DMS114 treated with DMSO at 0.1 percent for 48 hours (cell line): Measurements from ENCODE around the gene IL23R.
"Not testable (repeated sequence)": the region's sequence is repeated elsewhere in the genome, so short reads cannot be mapped to it uniquely, and the experiment has no call there.

Source experiments
- DNase-seq: peaks from one replicate; lab custom pipeline; 2025; ENCODE audit not compliant: unreplicated experiment; lab: John Stamatoyannopoulos, UW

The IL23R gene, protein sequence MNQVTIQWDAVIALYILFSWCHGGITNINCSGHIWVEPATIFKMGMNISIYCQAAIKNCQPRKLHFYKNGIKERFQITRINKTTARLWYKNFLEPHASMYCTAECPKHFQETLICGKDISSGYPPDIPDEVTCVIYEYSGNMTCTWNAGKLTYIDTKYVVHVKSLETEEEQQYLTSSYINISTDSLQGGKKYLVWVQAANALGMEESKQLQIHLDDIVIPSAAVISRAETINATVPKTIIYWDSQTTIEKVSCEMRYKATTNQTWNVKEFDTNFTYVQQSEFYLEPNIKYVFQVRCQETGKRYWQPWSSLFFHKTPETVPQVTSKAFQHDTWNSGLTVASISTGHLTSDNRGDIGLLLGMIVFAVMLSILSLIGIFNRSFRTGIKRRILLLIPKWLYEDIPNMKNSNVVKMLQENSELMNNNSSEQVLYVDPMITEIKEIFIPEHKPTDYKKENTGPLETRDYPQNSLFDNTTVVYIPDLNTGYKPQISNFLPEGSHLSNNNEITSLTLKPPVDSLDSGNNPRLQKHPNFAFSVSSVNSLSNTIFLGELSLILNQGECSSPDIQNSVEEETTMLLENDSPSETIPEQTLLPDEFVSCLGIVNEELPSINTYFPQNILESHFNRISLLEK

DNA sequence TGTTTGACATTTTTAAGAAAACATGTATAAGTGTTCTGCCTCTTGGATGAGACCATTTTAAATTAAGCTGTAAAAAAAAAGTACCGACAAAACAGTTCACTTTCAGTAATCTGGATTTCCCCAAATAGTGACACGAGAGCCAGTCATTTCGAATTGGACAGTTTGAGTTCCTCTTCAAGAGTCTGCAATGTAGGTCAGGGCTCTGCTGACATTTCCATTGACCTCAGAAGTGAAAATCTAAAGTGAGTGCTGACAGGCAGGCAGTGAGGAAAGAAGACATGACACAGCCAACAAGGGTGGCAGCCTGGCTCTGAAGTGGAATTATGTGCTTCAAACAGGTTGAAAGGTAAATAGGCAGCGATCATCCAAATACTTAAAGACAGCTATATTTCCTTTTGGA is at the start of gene IL23R:
Gene IL23R, plus strand, starts transcription at position 259 of the 400 bp plus-strand sequence. CDS start 1,667 bp downstream, outside the sequence.
- DNase-seq: no peak

DNA sequence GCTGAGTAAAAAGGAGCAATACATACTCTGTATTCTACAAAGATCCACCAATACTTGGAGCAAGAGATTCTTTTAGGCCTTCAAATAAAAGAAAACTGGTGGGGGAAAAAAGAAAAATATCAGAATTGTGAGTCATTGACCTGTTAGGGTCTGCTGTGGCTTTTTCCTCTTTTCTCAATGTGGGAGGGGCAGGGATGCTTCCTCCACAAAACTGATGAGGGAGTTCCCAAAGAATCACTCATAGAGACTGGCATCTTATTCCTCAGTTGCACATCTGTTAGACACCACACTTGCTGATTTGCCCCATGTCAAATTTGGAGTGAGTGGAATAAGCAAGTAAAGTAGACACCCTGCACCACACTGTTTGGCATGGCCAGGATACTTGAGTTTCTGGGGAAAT is 48.1 kb upstream of the IL23R start:
- no peak for DNase-seq

DNA sequence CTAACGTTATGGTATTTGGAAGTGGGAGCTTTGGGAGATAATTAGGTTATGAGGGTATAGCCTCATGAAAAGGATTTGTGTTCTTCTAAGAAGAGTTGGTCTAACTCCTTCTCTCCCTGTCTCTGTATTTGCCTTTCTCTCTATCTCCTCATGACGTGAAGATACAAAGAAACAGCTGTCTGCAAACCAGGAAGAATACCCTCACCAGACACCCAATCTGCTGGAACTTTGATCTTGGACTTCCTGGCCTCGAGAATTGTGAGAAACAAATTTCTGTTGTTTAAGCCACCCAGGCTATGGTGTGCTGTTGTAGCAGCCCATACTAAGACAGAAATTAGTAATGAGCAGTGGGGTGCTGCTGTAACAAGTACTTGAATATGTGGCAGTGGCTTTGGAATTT is 47.6 kb upstream of the IL23R start:
- DNase-seq: no peak

DNA sequence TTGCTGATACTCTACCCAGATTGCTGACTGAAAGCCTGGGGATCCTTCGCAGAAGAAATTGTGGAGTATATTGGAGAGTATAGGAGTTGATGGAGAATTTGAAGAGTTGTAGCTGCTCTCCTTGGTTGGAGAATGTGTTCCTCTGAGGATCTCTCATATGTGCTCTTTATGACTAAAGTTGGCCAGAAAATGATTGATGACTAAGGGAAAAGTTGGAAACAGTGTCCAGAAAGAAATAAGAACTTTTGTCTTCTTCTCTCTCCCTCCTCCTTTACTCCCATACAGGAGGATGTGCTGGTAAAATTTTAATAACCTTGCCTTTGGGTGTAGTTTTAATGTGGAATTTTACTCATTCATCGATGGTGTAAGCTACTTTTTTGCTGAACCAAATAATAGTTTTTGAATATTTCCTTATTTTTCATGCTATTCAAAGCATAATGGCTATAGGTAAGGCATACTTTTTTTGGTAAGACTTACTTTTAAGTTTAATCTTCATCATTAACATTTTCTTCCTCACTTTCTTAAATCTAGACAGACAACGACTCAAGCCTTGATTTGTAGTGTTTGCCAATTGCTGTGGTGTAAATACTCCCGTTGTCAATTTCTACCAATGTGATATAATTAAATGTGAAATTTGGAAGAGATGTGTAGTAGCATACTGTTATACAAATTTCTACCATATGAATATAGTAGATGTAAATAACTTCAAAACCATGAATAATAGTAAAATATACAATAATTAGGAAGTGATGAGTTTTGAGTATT is 45.2 kb upstream of the IL23R start:
- no peak for DNase-seq

DNA sequence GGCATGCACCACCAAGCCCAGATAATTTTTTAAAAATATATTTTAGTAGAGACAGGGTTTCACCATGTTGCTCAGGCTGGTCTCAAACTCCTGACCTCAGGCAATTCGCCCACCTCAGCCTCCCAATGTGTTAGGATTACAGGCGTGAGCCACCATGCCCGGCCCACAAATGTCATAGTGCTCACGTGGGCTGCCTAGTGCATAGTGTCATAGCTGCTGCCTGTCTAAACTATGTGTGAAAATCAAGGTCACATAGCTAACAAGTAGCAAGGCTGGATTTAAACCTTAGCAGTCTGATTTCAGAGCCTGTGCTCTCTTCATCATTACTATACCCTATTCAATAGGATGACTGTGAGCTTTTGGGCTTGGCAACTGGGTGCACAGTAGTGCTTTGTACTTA is 41.8 kb upstream of the IL23R start:
- DNase-seq: no peak

DNA sequence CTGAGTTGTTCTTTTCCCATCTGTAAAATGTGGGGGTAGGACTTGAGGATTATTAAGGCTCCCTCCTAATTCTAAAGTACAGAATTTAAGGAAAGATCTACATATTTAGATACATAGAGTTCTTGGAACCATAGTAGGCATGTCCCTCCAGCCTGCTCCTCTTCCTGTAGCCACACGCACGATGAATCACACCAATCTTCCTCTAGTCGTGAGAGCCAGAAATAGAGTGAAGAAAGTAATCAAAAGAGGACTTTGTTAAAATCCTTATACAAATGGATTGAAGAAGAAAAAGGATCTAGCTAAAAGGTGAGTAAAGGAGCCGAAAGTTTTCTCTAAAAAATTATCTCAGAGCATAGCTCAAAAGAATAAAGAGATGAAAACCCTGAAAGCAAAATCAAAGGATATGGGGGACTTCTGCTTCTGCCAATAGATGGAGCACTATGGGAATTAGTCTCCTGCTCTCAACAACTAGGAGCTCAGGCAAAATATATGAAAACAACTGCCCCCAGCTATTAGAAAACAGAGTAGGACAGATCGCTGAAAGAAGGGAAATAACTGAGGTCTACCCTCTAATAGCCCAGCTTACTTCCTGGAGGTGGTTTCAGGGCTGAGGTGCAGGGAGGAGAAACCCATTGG is 40.0 kb upstream of the IL23R start:
- no peak for DNase-seq

DNA sequence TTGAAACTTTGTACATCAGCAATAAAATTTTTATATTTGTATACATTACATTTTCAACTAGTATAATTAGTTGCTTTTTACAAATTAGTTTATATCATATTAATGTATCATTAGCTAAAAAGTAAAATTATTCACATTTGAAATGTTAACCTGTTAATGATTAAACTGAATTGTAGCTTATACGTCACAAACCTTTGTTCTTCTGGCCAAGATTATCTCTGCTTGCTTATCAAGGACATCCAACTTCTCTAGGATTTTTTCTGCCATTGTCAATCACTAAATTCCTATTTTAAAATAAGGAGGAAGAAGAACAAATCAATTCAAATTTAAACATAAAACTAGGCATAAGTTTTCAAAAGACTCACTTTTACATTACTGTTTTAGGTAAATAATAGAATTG is 39.3 kb upstream of the IL23R start:
- DNase-seq: no peak

DNA sequence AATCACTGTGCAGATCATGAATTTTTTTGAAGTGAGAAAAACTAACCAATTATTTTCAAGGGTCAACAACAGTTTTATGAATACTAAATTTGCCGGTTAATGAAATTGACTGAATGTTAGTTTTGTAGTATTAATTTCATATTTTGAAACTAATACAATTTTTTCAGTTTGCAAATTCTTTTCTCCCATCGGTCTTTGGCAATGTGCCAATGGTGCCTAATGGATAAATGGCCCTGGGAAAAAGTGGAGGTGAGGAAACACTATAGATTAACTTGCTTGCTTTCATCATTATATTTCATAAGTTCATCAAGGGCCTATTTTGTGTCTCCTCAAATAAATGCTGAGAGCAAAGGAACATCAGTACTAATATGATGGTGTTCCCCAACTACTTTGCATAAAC is 35.6 kb upstream of the IL23R start:
- no peak for DNase-seq

DNA sequence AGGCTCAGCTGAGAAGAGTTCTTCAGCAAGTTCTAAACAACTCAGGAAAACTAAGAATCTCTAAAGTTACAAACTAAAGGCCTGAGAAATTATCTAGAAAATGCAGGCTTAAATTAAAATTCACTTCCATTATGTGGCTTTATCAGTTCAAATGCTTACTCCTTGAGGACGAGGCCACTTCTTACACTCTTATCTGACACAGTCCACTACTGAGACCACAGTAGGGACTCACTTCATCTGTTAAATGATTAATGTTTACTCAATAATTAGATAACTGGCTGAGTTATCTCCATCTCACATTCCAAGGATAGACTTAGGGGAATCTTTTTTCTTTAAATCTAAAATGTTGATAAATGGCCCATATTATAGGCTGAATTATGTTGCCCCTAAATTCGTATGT is 33.1 kb upstream of the IL23R start:
- no peak for DNase-seq

DNA sequence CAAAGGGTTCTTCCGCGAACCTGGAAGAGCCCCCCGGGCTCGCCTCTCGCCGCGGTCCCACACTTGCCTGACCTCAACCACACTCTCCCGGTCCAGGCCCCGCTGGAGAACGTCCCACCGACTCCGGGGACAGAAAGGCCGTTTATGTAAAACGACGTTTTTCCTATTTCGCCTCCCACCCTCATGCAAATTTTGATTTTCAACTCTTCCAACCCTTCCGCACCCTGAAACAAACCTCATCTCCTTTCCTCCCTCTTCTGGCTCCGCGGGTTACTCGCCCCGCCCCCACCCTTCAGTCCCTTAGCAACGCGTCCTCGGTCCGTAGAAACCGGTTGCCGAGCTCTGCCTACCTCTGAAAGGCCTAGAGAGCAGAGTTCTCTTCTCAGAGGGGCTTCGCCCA is 31.6 kb upstream of the IL23R start, which contains the start of gene C1orf141:
Gene C1orf141, minus strand, starts transcription at position 276 of the 400 bp plus-strand sequence. CDS start 7,730 bp downstream, outside the sequence.
- no peak for DNase-seq

DNA sequence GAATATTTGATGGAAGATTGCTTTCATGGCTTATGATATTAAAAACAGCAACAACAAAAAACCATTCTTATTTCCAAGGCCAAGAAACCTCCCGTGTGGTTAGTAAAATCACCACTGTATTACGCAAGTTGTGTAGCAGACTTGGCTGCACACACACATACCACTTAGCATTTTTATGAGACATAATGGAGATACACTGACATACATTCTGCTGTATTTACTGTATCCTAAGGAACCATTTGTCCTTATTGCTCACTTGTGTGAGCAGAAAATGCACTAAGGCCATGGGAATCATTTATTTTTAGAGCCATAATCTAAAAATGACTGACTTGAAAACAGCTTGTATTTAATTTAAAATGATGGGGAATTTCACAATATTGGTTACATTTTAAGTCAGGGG is 30.9 kb upstream of the IL23R start:
- DNase-seq: no peak

DNA sequence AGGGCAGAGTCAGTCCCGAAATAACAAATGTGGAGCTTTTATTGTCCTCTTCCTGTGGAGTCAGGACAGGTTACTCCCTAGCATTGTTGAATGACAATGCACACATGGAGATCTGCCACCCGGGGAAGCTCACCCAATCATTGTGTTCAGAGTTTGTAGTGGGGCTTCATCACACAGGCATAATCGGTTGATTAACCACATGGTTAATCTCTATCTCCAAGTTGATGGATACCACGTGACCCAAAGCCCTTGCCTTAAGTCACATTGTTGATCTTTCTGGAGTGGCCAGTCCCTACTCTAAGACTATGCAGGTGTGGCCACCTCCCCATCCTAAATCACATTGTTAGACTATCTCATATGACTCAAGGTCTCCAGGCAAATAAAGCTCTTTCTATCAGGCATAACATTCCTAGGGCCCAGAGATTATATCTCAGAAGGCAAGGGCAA is 28.9 kb upstream of the IL23R start:
- DNase-seq: no peak

DNA sequence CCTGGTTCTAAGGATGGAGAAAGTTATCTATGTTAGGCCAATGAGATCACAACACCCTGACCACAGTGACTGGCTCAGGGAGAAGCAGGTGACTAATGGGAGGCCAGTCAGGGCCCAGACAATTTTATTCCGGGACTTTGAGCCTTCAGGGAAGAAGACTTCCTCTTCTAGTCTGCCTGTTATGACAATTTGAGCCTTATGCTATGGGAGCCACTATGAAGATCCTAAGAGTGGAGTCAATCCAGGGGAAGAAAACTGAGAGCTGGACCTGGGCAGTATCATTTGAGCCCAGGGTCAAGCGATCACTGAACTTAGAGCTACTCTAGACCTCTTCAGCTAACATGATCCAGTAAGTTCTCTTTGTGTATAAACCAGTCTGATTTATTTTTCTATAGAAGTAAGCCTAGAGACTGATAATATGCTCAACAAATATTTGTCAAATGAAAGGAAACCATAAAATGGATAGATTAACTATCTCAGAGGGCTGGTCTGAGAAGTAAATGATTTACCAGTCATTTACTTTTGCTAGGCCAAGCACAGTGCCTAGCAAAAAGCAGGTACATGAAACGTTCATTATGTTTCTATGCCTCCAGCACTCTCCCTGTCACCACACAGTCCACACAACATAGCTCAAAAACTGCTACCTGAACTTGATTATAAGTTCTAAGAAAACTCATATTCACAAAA is 27.3 kb upstream of the IL23R start:
- no peak for DNase-seq

DNA sequence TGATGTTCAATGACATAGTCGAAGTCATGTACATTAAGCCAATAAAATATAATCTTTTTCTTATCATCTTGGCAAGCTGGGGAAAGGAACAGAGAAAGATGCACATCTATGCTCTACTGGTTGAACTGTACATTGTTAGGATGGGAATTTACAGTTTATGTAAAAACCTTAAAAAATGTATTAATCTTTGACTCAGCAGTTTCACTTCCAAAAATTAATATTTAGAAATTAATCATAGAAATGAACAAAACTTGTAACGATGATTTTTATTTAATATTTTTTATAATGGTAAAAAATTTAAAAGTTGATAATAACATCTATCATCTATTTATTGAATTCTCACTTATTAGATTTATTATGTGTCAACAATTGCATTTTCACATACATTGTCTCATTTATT is 25.8 kb upstream of the IL23R start:
- no peak for DNase-seq

DNA sequence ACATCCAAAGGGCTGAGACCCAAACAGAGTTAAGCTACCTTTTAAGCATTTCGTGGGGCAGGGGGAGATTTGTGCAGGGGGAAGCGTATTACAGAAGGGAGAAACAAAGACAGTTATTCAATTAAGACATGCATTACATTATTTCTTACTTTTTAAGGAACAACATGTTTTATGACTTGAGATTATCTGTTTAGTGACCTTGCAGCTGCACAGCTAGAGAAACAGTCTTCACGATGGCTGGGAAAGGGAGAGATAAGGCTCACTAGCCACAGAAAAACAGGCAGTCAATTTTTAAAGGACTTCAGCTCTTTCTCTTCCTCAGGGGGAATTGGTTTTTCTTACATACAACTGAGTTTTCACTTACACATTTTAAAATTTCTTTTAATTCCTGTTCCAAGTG is 24.4 kb upstream of the IL23R start:
- not testable (repeated sequence) for DNase-seq

DNA sequence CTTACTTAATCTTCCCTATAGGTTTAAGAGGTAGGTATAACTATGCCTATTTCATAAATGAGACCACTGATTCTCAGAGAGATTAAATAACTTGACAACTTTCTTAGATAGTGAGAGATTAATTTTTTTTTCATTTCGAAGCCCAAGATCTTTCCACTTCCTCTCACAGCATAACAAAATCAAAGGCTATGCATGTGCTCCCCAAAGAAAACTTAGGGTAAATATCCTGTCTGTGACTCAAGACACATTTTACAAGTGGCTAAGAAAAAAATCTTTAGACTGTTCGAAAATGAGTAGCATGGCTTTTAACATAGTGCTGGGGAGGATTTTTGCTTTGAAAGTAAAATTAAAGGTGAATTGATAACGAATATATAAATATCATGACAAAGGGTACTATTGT is 23.3 kb upstream of the IL23R start:
- no peak for DNase-seq

DNA sequence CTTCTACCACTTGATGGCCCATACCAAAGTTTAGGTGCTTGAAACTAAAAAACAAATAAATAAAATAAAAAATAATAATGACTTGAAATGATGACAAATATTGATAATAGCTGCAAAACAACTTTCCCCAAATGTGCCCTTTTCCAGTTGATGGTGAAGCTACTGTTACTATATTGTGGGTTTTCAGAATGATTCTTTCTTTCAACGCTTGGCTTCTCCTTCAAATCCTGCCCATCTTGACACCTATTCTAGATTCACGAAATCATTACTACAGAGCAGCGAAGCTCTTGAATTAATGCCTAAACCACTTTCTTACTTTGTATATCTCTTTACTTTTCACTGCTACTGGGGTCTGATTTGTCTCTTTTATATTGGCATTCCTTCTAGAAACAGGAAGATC is 22.3 kb upstream of the IL23R start:
- no peak for DNase-seq

DNA sequence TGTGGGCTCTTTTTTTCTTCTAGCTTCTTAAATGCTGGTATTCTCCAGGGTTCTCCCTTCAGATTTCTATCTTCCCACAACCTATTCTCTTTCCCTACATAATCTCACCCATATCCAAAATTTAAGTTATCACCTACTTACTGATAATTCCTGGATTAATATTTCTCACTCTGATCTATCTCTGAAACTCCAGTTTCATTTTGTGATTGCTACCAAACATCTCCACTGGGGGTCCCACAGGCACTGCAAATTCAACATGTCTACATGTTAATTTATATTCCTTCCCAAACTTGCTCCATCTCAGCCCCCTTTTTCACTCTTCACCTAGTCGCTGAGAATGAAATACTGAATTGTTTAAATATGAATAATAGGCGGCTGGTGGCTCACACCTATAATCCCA is 21.6 kb upstream of the IL23R start:
- peak; percentile 15 for DNase-seq

DNA sequence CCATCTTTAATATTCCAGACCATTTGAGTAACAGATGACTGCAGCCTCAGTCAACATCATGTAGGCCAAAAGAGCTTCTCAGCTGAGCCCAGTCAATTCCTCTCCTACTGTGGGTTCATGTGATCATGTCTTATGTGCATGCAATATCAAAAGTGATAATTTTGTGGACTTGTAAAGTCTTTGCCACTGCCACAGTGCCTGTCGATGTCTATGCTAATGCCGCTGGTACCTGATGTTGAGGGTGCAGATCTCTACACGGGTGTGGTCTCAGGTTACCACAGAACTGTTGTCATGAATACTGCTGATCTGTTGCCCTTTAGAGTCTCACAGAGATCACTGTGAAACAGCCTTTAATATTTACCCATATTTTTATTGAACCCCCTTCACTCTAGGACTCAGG is 20.2 kb upstream of the IL23R start:
- no peak for DNase-seq

DNA sequence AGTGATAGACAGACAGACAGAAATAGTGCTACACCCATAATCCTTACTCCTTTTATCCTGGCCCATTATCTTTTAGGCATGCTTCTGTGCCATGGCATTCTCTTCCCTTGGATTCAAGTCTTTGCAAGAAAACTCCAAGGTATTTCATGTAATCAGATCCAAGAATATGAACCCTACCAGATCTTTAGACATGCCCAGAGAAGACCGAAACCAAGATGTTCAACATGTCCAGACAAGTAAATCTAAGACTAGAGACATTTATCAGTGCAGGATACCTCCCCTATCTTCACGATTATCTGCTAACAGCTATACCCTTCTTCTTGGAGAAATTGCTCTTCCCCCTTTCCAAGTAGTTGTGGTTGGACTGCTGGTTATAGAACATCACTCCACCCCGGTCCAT is 19.7 kb upstream of the IL23R start:
- DNase-seq: no peak

DNA sequence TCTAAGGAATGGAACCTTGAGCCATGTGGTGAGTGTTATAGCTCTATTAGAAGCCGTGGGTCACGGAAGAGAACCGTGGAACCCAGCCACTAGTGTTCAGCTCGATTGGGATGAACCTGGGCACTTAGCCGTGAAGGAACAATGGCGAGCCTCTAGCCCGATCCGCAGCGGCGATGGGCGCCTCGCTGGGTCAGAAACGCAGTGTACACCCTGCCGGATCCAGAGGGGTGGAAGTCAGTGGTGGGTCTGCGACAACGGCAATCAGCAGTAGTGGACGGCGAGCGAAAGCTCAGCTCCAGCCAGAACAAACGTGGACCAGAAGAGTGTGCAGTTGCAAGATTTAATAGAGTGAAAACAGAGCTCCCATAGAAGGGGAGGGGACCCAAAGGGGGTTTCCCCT is 18.3 kb upstream of the IL23R start:
- not testable (repeated sequence) for DNase-seq
